H1 (cell line): ENCODE measurements around the gene GCLC. TPM values are rescaled to one million over a fixed set of nuclear protein-coding genes. Genes with fewer than 3 reads are reported as not detected.

Source experiments
- CTCF ChIA-PET: fragments of 300-600 bp; sonication (Branson Sonifier 250); formaldehyde crosslinking; loops from one replicate; lab custom pipeline; 2021; ENCODE audit not compliant: partially characterized antibody; lab: Charles Lee
- POLR2A ChIA-PET: fragments of 300-600 bp; sonication (Branson Sonifier 250); formaldehyde crosslinking; loops from one replicate; lab custom pipeline; 2021; ENCODE audit warnings: inconsistent platforms; ENCODE audit not compliant: partially characterized antibody; lab: Charles Lee
- DNase-seq, 2 experiments: peaks; one replicate each; pipeline versions ENCODE4 v3.0.0 to v3.0.0-alpha.2; 2010 to 2022; ENCODE audit warnings: low spot score in 2 of 2, low read depth in 1 of 2, mixed read lengths in 1 of 2
- FAIRE-seq: peaks from 2 replicates; lab custom pipeline; 2011; peaks lifted over from hg19 to GRCh38; lab: Jason Lieb, UNC
- H2AFZ ChIP-seq: 2 replicates; pipeline ENCODE4 v1.8.1; 2012; ENCODE audit warnings: low read length, inconsistent platforms
- H2AK5ac ChIP-seq: 2 replicates; pipeline ENCODE4 v1.6.1; 2013; ENCODE audit warnings: low read depth, low read length
- H2BK120ac ChIP-seq: replicated peaks from 2 replicates; pipeline ENCODE3; 2013; ENCODE audit warnings: low read depth, low read length, inconsistent platforms
- H2BK12ac ChIP-seq: 2 replicates; pipeline ENCODE4 v1.6.1; 2013; ENCODE audit warnings: low read depth, low read length
- H2BK15ac ChIP-seq: 2 replicates; pipeline ENCODE4 v1.6.1; 2013; ENCODE audit warnings: low read length
- H2BK20ac ChIP-seq: 2 replicates; pipeline ENCODE4 v1.6.1; 2013; ENCODE audit warnings: low read length
- H2BK5ac ChIP-seq: 2 replicates; pipeline ENCODE4 v1.6.1; 2013; ENCODE audit warnings: low read depth, low read length
- H3K14ac ChIP-seq: 2 replicates; pipeline ENCODE4 v1.6.1; 2013; ENCODE audit warnings: inconsistent platforms; ENCODE audit not compliant: insufficient read length
- H3K18ac ChIP-seq: 2 replicates; pipeline ENCODE4 v1.6.1; 2013; ENCODE audit warnings: low read length; ENCODE audit errors: extremely low read depth
- H3K23ac ChIP-seq: 2 replicates; pipeline ENCODE4 v1.6.1; 2013; ENCODE audit warnings: inconsistent platforms; ENCODE audit not compliant: insufficient read length
- H3K23me2 ChIP-seq: 2 replicates; pipeline ENCODE4 v1.6.1; 2013; ENCODE audit warnings: low read depth, low read length
- H3K27ac ChIP-seq: 2 replicates; pipeline ENCODE4 v1.6.1; 2011; ENCODE audit warnings: low read depth, low read length, inconsistent platforms
- H3K27me3 ChIP-seq, 4 experiments: replicated peaks in 1 of 4; 1 replicate in 1 of 4; 2 replicates in 3 of 4; pipeline versions ENCODE4 v1.6.1 to v1.8.1; 2011 to 2013; ENCODE audit warnings: low read length in 3 of 4, mild to moderate bottlenecking in 3 of 4, inconsistent platforms in 2 of 4, mixed read lengths in 2 of 4, moderate library complexity in 1 of 4; ENCODE audit not compliant: control insufficient read depth in 3 of 4, insufficient read depth in 3 of 4; ENCODE audit errors: extremely low read depth in 1 of 4
- H3K36me3 ChIP-seq, 4 experiments: 2 replicates each; pipeline versions ENCODE4 v1.6.1 to v1.8.1; 2011 to 2013; ENCODE audit warnings: mild to moderate bottlenecking in 4 of 4, low read length in 3 of 4, moderate library complexity in 2 of 4, control low read depth in 1 of 4, inconsistent platforms in 1 of 4; ENCODE audit not compliant: insufficient read depth in 4 of 4, control insufficient read depth in 2 of 4
- H3K4ac ChIP-seq: replicated peaks from 2 replicates; pipeline ENCODE3; 2013; ENCODE audit warnings: low read length, low read depth, mixed read lengths, inconsistent platforms; ENCODE audit not compliant: insufficient read length
- H3K4me1 ChIP-seq, 4 experiments: replicated peaks in 1 of 4; 1 replicate in 1 of 4; 2 replicates in 3 of 4; pipeline versions ENCODE4 v1.6.1 to v1.8.1; 2011 to 2013; ENCODE audit warnings: low read length in 3 of 4, inconsistent platforms in 2 of 4, mixed read lengths in 1 of 4; ENCODE audit not compliant: insufficient read depth in 4 of 4, control insufficient read depth in 3 of 4
- H3K4me2 ChIP-seq, 2 experiments: 2 replicates each; pipeline versions ENCODE4 v1.6.1 to v1.8.1; 2011 to 2013; ENCODE audit warnings: low read depth in 2 of 2, low read length in 2 of 2, control low read depth in 1 of 2, inconsistent platforms in 1 of 2, mild to moderate bottlenecking in 1 of 2; ENCODE audit not compliant: insufficient read depth in 1 of 2
- H3K4me3 ChIP-seq, 4 experiments: fragments of 200-600, 300-600 bp in 1 of 4; sonication (generic), shearing (Covaris generic), sonication (Bioruptor Twin) in 1 of 4; 2 replicates each; pipeline versions ENCODE4 v1.5.1 to v1.8.1; 2011 to 2016; ENCODE audit warnings: low read length in 4 of 4, low read depth in 3 of 4, control low read depth in 2 of 4, inconsistent platforms in 2 of 4, mild to moderate bottlenecking in 2 of 4, mixed read lengths in 1 of 4, moderate library complexity in 1 of 4; ENCODE audit not compliant: insufficient read depth in 2 of 4; ENCODE audit errors: extremely low read depth in 1 of 4
- H3K56ac ChIP-seq: replicated peaks from 2 replicates; pipeline ENCODE3; 2013; ENCODE audit warnings: low read depth, mild to moderate bottlenecking, mixed read lengths, low read length, inconsistent platforms; ENCODE audit not compliant: insufficient read length
- H3K79me1 ChIP-seq: 2 replicates; pipeline ENCODE4 v1.6.1; 2013; ENCODE audit warnings: low read depth, low read length, control low read depth
- H3K79me2 ChIP-seq, 2 experiments: 2 replicates each; pipeline versions ENCODE4 v1.6.1 to v1.8.1; 2012 to 2013; ENCODE audit warnings: low read length in 2 of 2, mild to moderate bottlenecking in 2 of 2, inconsistent platforms in 1 of 2; ENCODE audit not compliant: insufficient read depth in 2 of 2, control insufficient read depth in 1 of 2
- H3K9ac ChIP-seq, 4 experiments: replicated peaks in 1 of 4; 1 replicate in 1 of 4; 2 replicates in 3 of 4; pipeline versions ENCODE4 v1.6.1 to v1.8.1; 2011 to 2013; ENCODE audit warnings: low read depth in 3 of 4, low read length in 3 of 4, control low read depth in 2 of 4, mild to moderate bottlenecking in 2 of 4, moderate library complexity in 2 of 4, inconsistent platforms in 1 of 4; ENCODE audit errors: extremely low read depth in 1 of 4
- H3K9me3 ChIP-seq, 2 experiments: 2 replicates each; pipeline versions ENCODE4 v1.6.1 to v1.8.1; 2012 to 2013; ENCODE audit warnings: mild to moderate bottlenecking in 2 of 2, moderate library complexity in 2 of 2, control low read depth in 1 of 2, inconsistent platforms in 1 of 2, low read depth in 1 of 2, low read length in 1 of 2, mixed read lengths in 1 of 2; ENCODE audit not compliant: insufficient read depth in 2 of 2
- H4K20me1 ChIP-seq, 2 experiments: replicated peaks in 1 of 2; 2 replicates each; pipeline versions ENCODE3 to v1.8.1; 2011 to 2013; ENCODE audit warnings: inconsistent platforms in 2 of 2, low read length in 2 of 2, mild to moderate bottlenecking in 1 of 2; ENCODE audit not compliant: insufficient read depth in 2 of 2, control insufficient read depth in 1 of 2
- H4K5ac ChIP-seq: 2 replicates; pipeline ENCODE4 v1.6.1; 2013; ENCODE audit warnings: low read length, low read depth, mixed read lengths, inconsistent platforms; ENCODE audit not compliant: insufficient read length
- H4K8ac ChIP-seq: 2 replicates; pipeline ENCODE4 v1.8.0; 2013; ENCODE audit warnings: mild to moderate bottlenecking, moderate library complexity, low read length, inconsistent platforms; ENCODE audit not compliant: insufficient read depth; ENCODE audit errors: extremely low read depth
- H4K91ac ChIP-seq: replicated peaks from 2 replicates; pipeline ENCODE3; 2013; ENCODE audit warnings: low read length, mixed read lengths, inconsistent platforms; ENCODE audit not compliant: insufficient read length
- CBX5 ChIP-seq: fragments of 300-800, 300-1000 bp; sonication (generic); IDR thresholded peaks from 2 replicates; pipeline ENCODE4 v1.7.1; 2016; ENCODE audit warnings: antibody characterized with exemption, low read length, low read depth
- CTBP2 ChIP-seq: IDR thresholded peaks from 2 replicates; pipeline ENCODE4 v1.7.0; 2011; ENCODE audit warnings: borderline replicate concordance, mild to moderate bottlenecking, moderate library complexity, mixed read lengths, low read length; ENCODE audit not compliant: insufficient read depth, insufficient read length
- POU5F1 ChIP-seq: IDR thresholded peaks from 2 replicates; pipeline ENCODE4 v1.6.1; 2011; ENCODE audit warnings: low read depth, mild to moderate bottlenecking, low read length, moderate library complexity
- SIRT6 ChIP-seq: IDR thresholded peaks from one replicate; pipeline ENCODE4 v1.7.1; 2012; ENCODE audit warnings: low read length, inconsistent platforms
- TBP ChIP-seq: IDR thresholded peaks from 2 replicates; pipeline ENCODE4 v1.6.1; 2011; ENCODE audit warnings: low read depth, low read length, improper control_type of control experiment
- WGBS, 2 experiments: shearing (Covaris generic) in 1 of 2; methylation state at CpG; one replicate each; pipeline versions ENCODE4 v1.1.6 to v1.1.7; 2013 to 2015; ENCODE audit warnings: low lambda C conversion rate in 2 of 2, mixed read lengths in 2 of 2, inconsistent platforms in 1 of 2, low coverage in 1 of 2, missing lambda C conversion rate in 1 of 2; ENCODE audit not compliant: insufficient replicate concordance in 2 of 2, insufficient coverage in 1 of 2, insufficient read length in 1 of 2; ENCODE audit errors: extremely low coverage in 1 of 2, missing lambda C conversion rate in 1 of 2; 5-methylcytosine and 5-hydroxymethylcytosine counted together
- polyA plus RNA-seq, 7 experiments: library from polyadenylated mRNA; depleted of rRNA in 3 of 7; stranded (reverse) in 5 of 7; unstranded in 2 of 7; fragments of >200 nt in 5 of 7; fragments of 200-250 nt in 2 of 7; gene quantifications; 1 replicate in 5 of 7; 2 replicates in 1 of 7; 4 replicates in 1 of 7; pipeline versions ENCODE4 v1.2.1 to v1.2.3, GENCODE V29; 2011 to 2013; ENCODE audit warnings: missing spikeins in 2 of 7, mixed read lengths in 2 of 7
- total RNA-seq: library from RNA; stranded (reverse); fragmentation: NEBNext Ultra II Directional; extraction: Animal tissue kit (Norgen Biotek cat#: 25700); gene quantifications from 2 replicates; pipeline ENCODE4 v1.2.1, GENCODE V29; 2021

GCLC gene
- total and polyA plus RNA-seq, 2 of the 8 experiments (the other 6 are each of a cell fraction or from before 2014, with no cell fraction given), result 15.8 to 54.0 TPM

- no peak overlapping the region for H2BK5ac ChIP-seq
- H2BK20ac ChIP-seq, result no peak overlapping the region
- H3K79me1 ChIP-seq, result peaks cover 2% of the 10 kb centered on the region; the same call in 1 of the 2 replicates
- no peaks in the 10 kb centered on the region for H3K27me3 ChIP-seq
- peaks cover 0 to 42% of the 10 kb centered on the region in 2 experiments; a peak in 2 of 4 replicates for H3K79me2 ChIP-seq
- no peak overlapping the region for H2AK5ac ChIP-seq
- H2BK15ac ChIP-seq, result no peak overlapping the region
- H3K9ac ChIP-seq, result no peak overlapping the region
- H2AFZ ChIP-seq, result no peak overlapping the region
- H4K5ac ChIP-seq, result no peak overlapping the region
- peaks cover 0 to 2% (median 0%) of the 10 kb centered on the region in 4 experiments; a peak in 4 of 7 replicates for H3K4me1 ChIP-seq
- no peak overlapping the region for H3K4me2 ChIP-seq
- H4K8ac ChIP-seq, result no peak overlapping the region
- H3K23ac ChIP-seq, result no peak overlapping the region
- no peak for DNase-seq
- WGBS, 2 experiments, result 90% methylated on average over 14 of the region's 14 CpGs; no CpG with 5 or more reads in 1 of the 2 experiments
- no peak overlapping the region for H2BK120ac ChIP-seq
- no peak overlapping the region for H3K18ac ChIP-seq
- no peaks in the 10 kb centered on the region for H3K23me2 ChIP-seq
- no peak overlapping the region for H3K4ac ChIP-seq
- no peak overlapping the region for H3K4me3 ChIP-seq
- H3K56ac ChIP-seq, result no peak overlapping the region
- TF ChIP-seq TBP (no peak), SIRT6 (no peak), CTBP2 (no peak), POU5F1 (no peak), CBX5 (no peak)
- TF ChIP-seq, all 59 proteins: peak for 0
- CTCF ChIA-PET, result interaction anchor here (1.0 to 5.1 kb wide), 3 partner anchors 13 to 131 kb away, joined by 3 to 18 read pairs (median 3); no protein-coding TSS in a partner anchor
- H2BK12ac ChIP-seq, result no peak overlapping the region
- FAIRE-seq, result no peak
- H4K20me1 ChIP-seq, result peaks cover 2 to 3% of the 10 kb centered on the region in 2 experiments
- no peak overlapping the region for H3K27ac ChIP-seq
- H3K14ac ChIP-seq, result no peak overlapping the region
- H3K36me3 ChIP-seq, result peaks cover 0 to 12% (median 7%) of the 10 kb centered on the region in 4 experiments; a peak in 7 of 8 replicates
- POLR2A ChIA-PET, result no interaction called here
- no peak overlapping the region for H4K91ac ChIP-seq
- no peaks in the 10 kb centered on the region for H3K9me3 ChIP-seq
These were observed 24.5 kb downstream of the GCLC start for GRCh38 chr6:53520320-53520928.
